ENCODE results near the gene ANG.
A peak's percentile ranks its signal among the peaks of the same experiment; 100 is the strongest.

ANG gene

GRCh38 chr14:20676072-20676471 lies 12.5 kb upstream of the ANG start:
- DNase-seq = no peak

GRCh38 chr14:20679907-20680306 lies 8.7 kb upstream of the ANG start:
- no peak for DNase-seq

GRCh38 chr14:20680363-20680762 lies 8.2 kb upstream of the ANG start:
- no peak for DNase-seq

GRCh38 chr14:20680843-20681347 lies 7.7 kb upstream of the ANG start:
- DNase-seq = no peak

GRCh38 chr14:20681348-20682126 lies 7.0 kb upstream of the ANG start:
- no peak for DNase-seq

GRCh38 chr14:20682127-20682434 lies 6.5 kb upstream of the ANG start:
- DNase-seq = no peak

GRCh38 chr14:20682435-20683124 lies 6.0 kb upstream of the ANG start:
- peak; percentile 52 for DNase-seq

- peak; percentile 30 for DNase-seq
Measured at GRCh38 chr14:20683125-20683890, 5.3 kb upstream of the ANG start.

GRCh38 chr14:20683891-20684661 lies 4.5 kb upstream of the ANG start, which contains the start of gene RNASE4:
Gene RNASE4 (plus strand): TSS chr14:20684560. CDS start chr14:20699372, 14,812 bp downstream.
- peak; percentile 4 for DNase-seq

GRCh38 chr14:20684662-20685456 lies 3.7 kb upstream of the ANG start:
- no peak for DNase-seq

- DNase-seq = no peak
Measured at GRCh38 chr14:20686386-20687143, 2.0 kb upstream of the ANG start.

- DNase-seq = no peak
Measured at GRCh38 chr14:20687362-20688166, 1.0 kb upstream of the ANG start.

GRCh38 chr14:20690848-20691640 lies 2.5 kb downstream of the ANG start:
- DNase-seq = peak; percentile 51

- DNase-seq = no peak
Measured at GRCh38 chr14:20692116-20692751, 3.7 kb downstream of the ANG start.

GRCh38 chr14:20696764-20697163 lies 8.2 kb downstream of the ANG start:
- no peak for DNase-seq

GRCh38 chr14:20697273-20698017 lies 8.9 kb downstream of the ANG start:
- peak; percentile 18 for DNase-seq

GRCh38 chr14:20698018-20698329 lies 9.4 kb downstream of the ANG start:
- no peak for DNase-seq

GRCh38 chr14:20698934-20699333 lies 10.4 kb downstream of the ANG start:
- no peak for DNase-seq

Measured in NCI-H345 (cell line).